ENCODE data around the gene CAPN10. TPM values are rescaled to one million over a fixed set of nuclear protein-coding genes. Genes with fewer than 3 reads are reported as not detected.

Gene CAPN10
- total RNA-seq, 1 donor from 2014 or later, result 31.2 TPM

GRCh38 chr2:240572141-240573031 is 14.1 kb upstream of the CAPN10 start:
- no peaks in the 10 kb centered on the region for H3K9me3 ChIP-seq (replicated peaks)
- H3K36me3 ChIP-seq, result peaks cover 47% of the 10 kb centered on the region
- H3K27ac ChIP-seq (replicated peaks), result no peak overlapping the region
- DNase-seq, result peak; percentile 14
- no peak overlapping the region for H3K4me3 ChIP-seq
- intact Hi-C loops (cut with micrococcal nuclease), result no loop called here
- no peak for TF ChIP-seq CTCF (IDR thresholded peaks at IDR 0.05; ENCODE audit: borderline replicate concordance)
- H3K27me3 ChIP-seq (ENCODE audit: low read depth), result no peaks in the 10 kb centered on the region
- peaks cover 33% of the 10 kb centered on the region for H3K4me1 ChIP-seq

- Histone ChIP-seq H3K4me3 (no peak overlapping the region), H3K27me3 (ENCODE audit: low read depth) (no peaks in the 10 kb centered on the region), H3K36me3 (peaks cover 54% of the 10 kb centered on the region), H3K4me1 (peaks cover 31% of the 10 kb centered on the region), H3K9me3 (replicated peaks) (no peaks in the 10 kb centered on the region), H3K27ac (replicated peaks) (no peak overlapping the region)
- DNase-seq, result peak; percentile 13
- TF ChIP-seq CTCF (IDR thresholded peaks at IDR 0.05; ENCODE audit: borderline replicate concordance), result no peak
- intact Hi-C loops (cut with micrococcal nuclease), result no loop called here
Measured at GRCh38 chr2:240573071-240573515, 13.4 kb upstream of the CAPN10 start.

GRCh38 chr2:240573516-240574385 is 12.8 kb upstream of the CAPN10 start:
- Histone ChIP-seq H3K4me3 (no peak overlapping the region), H3K36me3 (peaks cover 55% of the 10 kb centered on the region), H3K27ac (replicated peaks) (no peak overlapping the region), H3K4me1 (peaks cover 37% of the 10 kb centered on the region), H3K9me3 (replicated peaks) (no peaks in the 10 kb centered on the region), H3K27me3 (ENCODE audit: low read depth) (no peaks in the 10 kb centered on the region)
- no peak for TF ChIP-seq CTCF (IDR thresholded peaks at IDR 0.05; ENCODE audit: borderline replicate concordance)
- peak; percentile 13 for DNase-seq
- intact Hi-C loops (cut with micrococcal nuclease), result no loop called here

- H3K4me3 ChIP-seq, result no peak overlapping the region
- H3K27ac ChIP-seq (replicated peaks), result no peak overlapping the region
- peaks cover 55% of the 10 kb centered on the region for H3K36me3 ChIP-seq
- peaks cover 37% of the 10 kb centered on the region for H3K4me1 ChIP-seq
- intact Hi-C loops (cut with micrococcal nuclease), result no loop called here
- no peaks in the 10 kb centered on the region for H3K9me3 ChIP-seq (replicated peaks)
- H3K27me3 ChIP-seq (ENCODE audit: low read depth), result no peaks in the 10 kb centered on the region
- TF ChIP-seq CTCF (IDR thresholded peaks at IDR 0.05; ENCODE audit: borderline replicate concordance), result no peak
- peak; percentile 14 for DNase-seq
Measured at GRCh38 chr2:240574386-240575100, 12.0 kb upstream of the CAPN10 start.
